ENCODE measurements around the gene OST4. TPM values are rescaled to one million over a fixed set of nuclear protein-coding genes. Genes with fewer than 3 reads are reported as not detected.
A peak's percentile ranks its signal among the peaks of the same experiment; 100 is the strongest.

OST4 gene
- total RNA-seq, 1 donor from 2014 or later, result 245 TPM

DNA sequence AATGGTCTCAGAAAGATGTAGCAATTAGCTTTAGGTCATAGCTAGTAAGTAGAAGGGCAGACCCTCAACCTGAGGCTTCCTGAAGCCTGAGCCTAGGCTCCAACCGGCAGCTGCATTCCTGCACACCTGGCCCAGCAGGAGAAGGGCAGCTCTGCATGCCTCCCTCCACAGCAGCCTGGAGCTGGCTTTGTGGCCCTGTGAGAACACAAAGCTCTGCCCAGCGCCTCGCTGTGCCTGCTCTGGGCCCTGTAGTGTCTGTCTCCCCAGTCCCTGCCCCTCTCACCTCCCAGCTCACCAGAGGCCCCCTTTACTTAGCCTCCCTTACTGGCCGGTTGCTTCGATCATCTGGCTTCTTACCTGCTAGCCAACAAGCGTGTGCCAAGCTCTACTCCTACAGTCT lies 32.0 kb downstream of the OST4 start:
- H3K4me3 Mint-ChIP-seq (ENCODE audit: low read depth), result no peak overlapping the region
- DNase-seq (ENCODE audit: low spot score, unreplicated experiment), result no peak
- TF ChIP-seq, protein P1, sequence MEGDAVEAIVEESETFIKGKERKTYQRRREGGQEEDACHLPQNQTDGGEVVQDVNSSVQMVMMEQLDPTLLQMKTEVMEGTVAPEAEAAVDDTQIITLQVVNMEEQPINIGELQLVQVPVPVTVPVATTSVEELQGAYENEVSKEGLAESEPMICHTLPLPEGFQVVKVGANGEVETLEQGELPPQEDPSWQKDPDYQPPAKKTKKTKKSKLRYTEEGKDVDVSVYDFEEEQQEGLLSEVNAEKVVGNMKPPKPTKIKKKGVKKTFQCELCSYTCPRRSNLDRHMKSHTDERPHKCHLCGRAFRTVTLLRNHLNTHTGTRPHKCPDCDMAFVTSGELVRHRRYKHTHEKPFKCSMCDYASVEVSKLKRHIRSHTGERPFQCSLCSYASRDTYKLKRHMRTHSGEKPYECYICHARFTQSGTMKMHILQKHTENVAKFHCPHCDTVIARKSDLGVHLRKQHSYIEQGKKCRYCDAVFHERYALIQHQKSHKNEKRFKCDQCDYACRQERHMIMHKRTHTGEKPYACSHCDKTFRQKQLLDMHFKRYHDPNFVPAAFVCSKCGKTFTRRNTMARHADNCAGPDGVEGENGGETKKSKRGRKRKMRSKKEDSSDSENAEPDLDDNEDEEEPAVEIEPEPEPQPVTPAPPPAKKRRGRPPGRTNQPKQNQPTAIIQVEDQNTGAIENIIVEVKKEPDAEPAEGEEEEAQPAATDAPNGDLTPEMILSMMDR (IDR thresholded peaks at IDR 0.05; ENCODE audit: unreplicated experiment), result no peak
- peaks cover 13% of the 10 kb centered on the region for H3K36me3 Mint-ChIP-seq (ENCODE audit: insufficient read depth)
- no peak overlapping the region for H3K27ac Mint-ChIP-seq
- H3K27me3 Mint-ChIP-seq, result no peaks in the 10 kb centered on the region
- no peaks in the 10 kb centered on the region for H3K4me1 Mint-ChIP-seq (ENCODE audit: low read depth)
- H3K9me3 Mint-ChIP-seq (ENCODE audit: low read depth), result no peaks in the 10 kb centered on the region

DNA sequence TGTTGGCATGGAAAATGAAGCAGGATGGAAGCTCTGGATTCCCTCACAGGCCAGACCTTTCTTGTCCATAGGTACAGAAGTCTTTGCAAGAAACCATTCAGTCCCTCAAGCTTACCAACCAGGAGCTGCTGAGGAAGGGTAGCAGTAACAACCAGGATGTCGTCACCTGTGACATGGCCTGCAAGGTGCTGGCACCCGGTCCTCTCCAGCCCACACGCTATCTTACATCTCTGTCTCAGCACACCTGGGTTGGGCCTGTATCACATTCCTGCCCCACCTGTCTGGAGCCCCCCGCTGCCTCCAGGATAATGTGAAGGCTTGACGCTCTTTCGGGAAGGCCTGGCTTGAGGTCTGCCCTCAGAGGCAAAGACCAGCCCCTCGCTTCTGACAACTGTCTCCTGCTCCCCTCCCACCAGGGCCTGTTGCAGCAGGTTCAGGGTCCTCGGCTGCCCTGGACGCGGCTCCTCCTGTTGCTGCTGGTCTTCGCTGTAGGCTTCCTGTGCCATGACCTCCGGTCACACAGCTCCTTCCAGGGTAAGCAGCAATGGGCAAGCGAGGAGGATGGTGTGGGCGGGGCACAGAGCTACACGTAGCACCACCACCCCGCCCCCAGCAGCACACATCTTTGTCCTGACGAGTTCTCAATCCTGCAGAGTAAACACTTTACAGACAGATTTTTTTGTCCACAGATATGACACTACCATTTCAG lies 32.7 kb downstream of the OST4 start:
- Mint-ChIP-seq H3K4me3 (ENCODE audit: low read depth) (no peak overlapping the region), H3K36me3 (ENCODE audit: insufficient read depth) (peaks cover 15% of the 10 kb centered on the region), H3K27ac (no peak overlapping the region), H3K9me3 (ENCODE audit: low read depth) (no peaks in the 10 kb centered on the region), H3K4me1 (ENCODE audit: low read depth) (peaks cover 4% of the 10 kb centered on the region), H3K27me3 (no peaks in the 10 kb centered on the region)
- no peak for DNase-seq (ENCODE audit: low spot score, unreplicated experiment)
- TF ChIP-seq, protein P1 (IDR thresholded peaks at IDR 0.05; ENCODE audit: unreplicated experiment), result no peak

DNA sequence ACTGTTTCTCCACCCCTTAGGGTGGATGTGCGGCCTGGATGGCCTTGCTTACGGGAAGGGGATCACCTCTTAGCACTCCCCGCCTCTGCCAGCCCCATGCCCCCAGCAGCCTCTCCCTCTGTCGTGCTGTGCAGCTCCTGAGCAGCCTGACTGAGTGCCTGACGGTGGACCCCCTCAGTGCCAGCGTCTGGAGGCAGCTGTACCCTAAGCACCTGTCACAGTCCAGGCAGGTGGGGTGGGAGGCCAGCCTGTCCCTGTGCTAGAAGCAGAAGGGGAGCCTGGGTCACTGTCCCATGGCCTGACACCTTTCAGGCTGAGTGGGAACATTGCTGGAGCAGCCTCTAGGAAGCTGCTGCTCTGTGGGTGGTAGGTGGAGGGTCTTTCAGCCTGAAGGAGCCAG lies 33.4 kb downstream of the OST4 start:
- TF ChIP-seq, protein P1 (IDR thresholded peaks at IDR 0.05; ENCODE audit: unreplicated experiment), result no peak
- Mint-ChIP-seq H3K9me3 (ENCODE audit: low read depth) (no peaks in the 10 kb centered on the region), H3K4me3 (ENCODE audit: low read depth) (no peak overlapping the region), H3K27me3 (no peaks in the 10 kb centered on the region), H3K4me1 (ENCODE audit: low read depth) (peaks cover 10% of the 10 kb centered on the region), H3K36me3 (ENCODE audit: insufficient read depth) (peaks cover 15% of the 10 kb centered on the region), H3K27ac (no peak overlapping the region)
- DNase-seq (ENCODE audit: low spot score, unreplicated experiment), result no peak

DNA sequence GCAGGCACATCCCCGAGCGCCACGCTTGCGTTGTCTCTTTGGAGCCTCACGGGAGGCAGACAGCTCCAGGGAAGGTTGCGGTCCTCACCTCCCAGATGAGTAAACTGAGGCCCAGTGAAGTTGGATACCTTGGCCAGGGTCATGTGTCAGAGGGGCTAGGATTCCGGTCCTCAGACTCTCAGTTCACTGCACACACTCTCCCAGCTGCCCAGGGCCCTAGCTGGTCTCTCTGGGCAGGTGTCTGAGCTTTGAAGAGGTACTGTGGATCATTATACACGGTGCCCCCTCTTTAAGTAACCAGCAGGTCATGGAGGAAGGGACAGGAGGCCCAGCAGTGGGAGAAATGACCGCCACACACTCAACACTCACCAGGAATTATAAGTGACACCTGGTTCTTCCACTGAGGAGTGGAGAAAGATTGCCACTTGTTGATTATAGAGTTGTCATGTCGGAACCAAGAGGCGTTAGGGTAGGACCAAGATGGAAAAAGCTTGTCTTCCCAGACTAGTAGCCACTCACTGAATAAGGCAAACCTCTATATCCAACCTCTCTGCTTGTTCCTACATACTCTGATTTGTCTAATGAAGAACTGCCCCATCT lies 38.1 kb downstream of the OST4 start:
- Mint-ChIP-seq H3K9me3 (ENCODE audit: low read depth) (no peaks in the 10 kb centered on the region), H3K36me3 (ENCODE audit: insufficient read depth) (peaks cover 7% of the 10 kb centered on the region), H3K4me1 (ENCODE audit: low read depth) (peaks cover 12% of the 10 kb centered on the region), H3K4me3 (ENCODE audit: low read depth) (peak overlapping the region; percentile 93), H3K27me3 (no peaks in the 10 kb centered on the region), H3K27ac (peak overlapping the region; percentile 86)
- TF ChIP-seq, protein P1 (IDR thresholded peaks at IDR 0.05; ENCODE audit: unreplicated experiment), result no peak
- DNase-seq (ENCODE audit: low spot score, unreplicated experiment), result no peak

DNA sequence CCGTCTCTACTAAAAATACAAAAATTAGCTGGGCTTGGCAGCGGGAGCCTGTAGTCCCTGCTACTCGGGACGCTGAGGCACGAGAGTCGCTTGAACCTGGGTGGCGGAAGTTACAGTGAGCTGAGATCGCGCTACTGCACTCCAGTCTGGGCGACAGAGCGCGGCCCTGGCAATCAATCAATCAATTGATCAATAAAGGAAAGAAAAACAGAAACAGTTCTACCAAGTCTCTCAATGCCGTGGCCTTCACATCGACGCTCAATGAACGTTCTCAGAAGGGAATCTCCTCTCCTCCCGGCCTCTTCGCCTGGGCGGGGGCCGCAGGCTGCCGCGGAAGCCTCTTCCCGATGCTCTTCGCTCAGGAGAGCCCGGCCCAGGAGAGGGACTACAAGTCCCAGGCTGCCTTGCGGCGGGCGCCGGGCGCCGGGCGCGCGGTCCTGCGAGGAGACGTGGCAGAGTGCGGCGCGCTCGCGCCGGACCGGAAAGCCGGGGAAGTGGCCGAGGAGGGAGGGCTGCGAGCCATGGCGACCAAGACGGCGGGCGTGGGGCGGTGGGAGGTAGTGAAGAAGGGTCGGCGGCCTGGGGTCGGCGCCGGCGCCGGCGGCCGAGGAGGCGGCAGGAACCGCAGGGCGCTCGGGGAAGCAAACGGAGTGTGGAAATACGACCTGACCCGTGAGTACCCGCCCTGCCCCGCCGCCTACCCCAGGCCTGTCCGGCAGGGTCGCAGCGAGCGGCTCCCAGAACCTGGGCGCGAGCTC lies 38.8 kb downstream of the OST4 start, which contains the start of gene TMEM214:
Gene TMEM214 (plus strand): TSS at position 471 of the 758 bp plus-strand sequence. CDS start 51 bp downstream, at position 522.
- H3K4me1 Mint-ChIP-seq (ENCODE audit: low read depth), result peaks cover 12% of the 10 kb centered on the region
- H3K27me3 Mint-ChIP-seq, result no peaks in the 10 kb centered on the region
- DNase-seq (ENCODE audit: low spot score, unreplicated experiment), result peak; percentile 74
- TF ChIP-seq, protein P1 (IDR thresholded peaks at IDR 0.05; ENCODE audit: unreplicated experiment), result peak; percentile 27
- peaks cover 5% of the 10 kb centered on the region for H3K36me3 Mint-ChIP-seq (ENCODE audit: insufficient read depth)
- peak within 1 kb of the TSS; percentile 93 for H3K4me3 Mint-ChIP-seq (ENCODE audit: low read depth)
- peak within 1 kb of the TSS; percentile 92 for H3K27ac Mint-ChIP-seq
- no peaks in the 10 kb centered on the region for H3K9me3 Mint-ChIP-seq (ENCODE audit: low read depth)

Measured in progenitor cell of endocrine pancreas (in vitro differentiated cells).